ENCODE results near the gene MKLN1. TPM values are rescaled to one million over a fixed set of nuclear protein-coding genes. Genes with fewer than 3 reads are reported as not detected.
"Not testable (repeated sequence)": the region's sequence is repeated elsewhere in the genome, so short reads cannot be mapped to it uniquely, and the experiment has no call there.

Gene MKLN1
- total RNA-seq, 4 donors from 2014 or later: 37.9 to 55.2 (median 41.3) TPM

- Histone ChIP-seq H3K9me3 (no peaks in the 10 kb centered on the region), H3K4me1 (peaks cover 0 to 8% (median 6%) of the 10 kb centered on the region in 4 donors), H3K27ac (replicated peaks in 1 of 4) (no peak overlapping the region), H3K4me3 (no peak overlapping the region), H3K36me3 (peaks cover 10 to 56% (median 32%) of the 10 kb centered on the region in 4 donors), H3K27me3 (no peaks in the 10 kb centered on the region)
- intact Hi-C loops (cut with DNase I): no loop called here
- TF ChIP-seq POLR2AphosphoS5 (IDR thresholded peaks at IDR 0.05): no peak
- no peak for TF ChIP-seq EP300 (IDR thresholded peaks at IDR 0.05)
- no peak for TF ChIP-seq CTCF (IDR thresholded peaks at IDR 0.05)
- no peak for TF ChIP-seq POLR2A (IDR thresholded peaks at IDR 0.05; ENCODE audit: low read depth)
- no peak for DNase-seq (ENCODE audit: extremely low spot score)
- WGBS: 95% methylated on average over 4 of the region's 4 CpGs
Measured at GRCh38 chr7:131413711-131414110, 86.0 kb downstream of the MKLN1 start.

DNA sequence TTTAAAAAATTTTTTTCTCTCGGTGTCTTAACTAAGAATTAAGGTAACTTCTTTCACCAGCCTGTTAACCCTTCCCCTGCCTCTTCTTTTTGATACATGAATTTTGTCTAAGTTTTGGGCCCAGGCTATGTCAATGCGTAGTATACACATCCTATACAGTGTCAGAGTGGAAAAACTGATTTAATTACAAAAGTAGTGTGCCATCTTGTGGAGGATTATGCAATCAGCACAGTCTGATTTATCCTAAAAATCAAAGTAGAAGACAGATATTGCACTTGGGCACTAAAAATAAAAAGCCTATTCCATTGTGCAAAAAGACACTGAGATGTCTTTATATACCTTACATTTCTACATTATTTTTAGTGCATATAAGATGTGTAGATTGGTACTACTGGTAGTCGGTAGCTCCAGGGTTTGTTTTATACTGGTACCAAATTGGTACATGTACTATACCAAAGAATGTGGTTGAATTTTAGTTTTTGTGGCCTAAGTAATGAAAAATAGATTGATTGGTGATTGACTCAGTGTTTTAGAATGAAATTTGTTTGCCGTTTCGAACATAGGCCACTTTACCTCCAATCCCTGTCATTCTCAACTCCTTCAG, 96.6 kb downstream of the MKLN1 start:
- intact Hi-C loops (cut with DNase I): loop anchor here (5.0 to 10.0 kb wide), 2 partner anchors 320 to 352 kb away; no protein-coding TSS in a partner anchor
- Histone ChIP-seq H3K27me3 (no peaks in the 10 kb centered on the region), H3K36me3 (peaks cover 0 to 20% (median 5%) of the 10 kb centered on the region in 4 donors), H3K4me1 (peaks cover 11 to 40% (median 27%) of the 10 kb centered on the region in 4 donors), H3K4me3 (no peak overlapping the region), H3K9me3 (no peaks in the 10 kb centered on the region), H3K27ac (replicated peaks in 1 of 4) (peak overlapping the region in 1 of 4 donors; percentile 26)
- no peak for DNase-seq (ENCODE audit: extremely low spot score)
- 58% methylated on average over 5 of the region's 5 CpGs for WGBS
- no peak for TF ChIP-seq POLR2AphosphoS5 (IDR thresholded peaks at IDR 0.05)
- TF ChIP-seq CTCF (IDR thresholded peaks at IDR 0.05): peak; percentile 64 to 69 (median 69)

DNA sequence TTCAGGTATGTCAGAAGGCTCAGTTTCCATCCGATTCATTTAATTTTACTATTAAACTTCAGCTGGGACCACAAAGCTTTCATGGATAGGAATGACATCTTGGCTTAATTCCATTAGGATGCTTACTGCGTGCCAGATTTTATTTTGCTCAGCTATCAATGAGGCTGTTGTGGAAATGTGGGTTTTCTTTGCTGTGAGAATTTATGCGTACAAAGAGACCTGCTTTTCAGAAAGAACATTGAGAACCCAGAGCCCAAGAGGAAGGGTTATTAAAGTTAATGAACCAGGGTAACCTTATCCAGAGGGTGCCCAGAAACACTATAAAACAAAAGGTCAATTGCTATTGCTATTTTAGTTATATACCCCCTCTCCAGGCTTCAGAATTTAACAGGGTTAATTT, 98.3 kb downstream of the MKLN1 start:
- no peak for TF ChIP-seq POLR2AphosphoS5 (IDR thresholded peaks at IDR 0.05)
- no peak for TF ChIP-seq EP300 (IDR thresholded peaks at IDR 0.05)
- TF ChIP-seq CTCF (IDR thresholded peaks at IDR 0.05): no peak
- no peak for TF ChIP-seq POLR2A (IDR thresholded peaks at IDR 0.05; ENCODE audit: low read depth)
- Histone ChIP-seq H3K4me3 (no peak overlapping the region), H3K27ac (replicated peaks in 1 of 4) (peak overlapping the region in 2 of 4 donors; percentile 40 to 48), H3K27me3 (no peaks in the 10 kb centered on the region), H3K36me3 (peaks cover 0 to 31% (median 11%) of the 10 kb centered on the region in 4 donors), H3K4me1 (peaks cover 11 to 45% (median 27%) of the 10 kb centered on the region in 4 donors), H3K9me3 (no peaks in the 10 kb centered on the region)
- intact Hi-C loops (cut with DNase I): loop anchor here (10.0 kb wide), 1 partner anchor 321 kb away; no protein-coding TSS in a partner anchor
- 79% methylated on average over 3 of the region's 3 CpGs for WGBS
- DNase-seq (ENCODE audit: extremely low spot score): no peak

DNA sequence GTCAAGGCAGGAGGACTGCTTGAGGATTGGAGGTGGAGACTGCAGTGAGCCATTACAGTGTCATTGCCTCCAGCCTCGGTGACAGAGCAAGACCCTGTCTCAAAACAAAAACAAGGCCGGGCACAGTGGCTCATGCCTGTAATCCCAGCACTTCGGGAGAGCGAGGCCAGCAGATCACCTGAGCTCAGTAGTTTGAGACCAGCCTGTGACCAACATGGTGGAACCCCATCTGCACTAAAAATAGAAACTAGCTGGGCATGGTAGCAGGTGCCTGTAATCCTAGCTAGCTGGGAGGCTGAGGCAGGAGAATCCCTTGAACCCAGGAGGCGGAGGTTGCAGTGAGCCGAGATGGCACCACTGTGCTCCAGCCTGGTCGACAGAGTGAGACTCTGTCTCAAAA, 103.2 kb downstream of the MKLN1 start:
- 94% methylated on average over 7 of the region's 7 CpGs for WGBS
- peak overlapping the region in 1 of 4 donors; percentile 11 for H3K27ac ChIP-seq (replicated peaks in 1 of 4)
- H3K27me3 ChIP-seq; H3K4me3 ChIP-seq; intact Hi-C loops (cut with DNase I); H3K9me3 ChIP-seq; DNase-seq (ENCODE audit: extremely low spot score): not testable (repeated sequence)
- peaks cover 0 to 53% (median 16%) of the 10 kb centered on the region in 4 donors for H3K36me3 ChIP-seq
- peaks cover 4 to 30% (median 8%) of the 10 kb centered on the region in 4 donors for H3K4me1 ChIP-seq

DNA sequence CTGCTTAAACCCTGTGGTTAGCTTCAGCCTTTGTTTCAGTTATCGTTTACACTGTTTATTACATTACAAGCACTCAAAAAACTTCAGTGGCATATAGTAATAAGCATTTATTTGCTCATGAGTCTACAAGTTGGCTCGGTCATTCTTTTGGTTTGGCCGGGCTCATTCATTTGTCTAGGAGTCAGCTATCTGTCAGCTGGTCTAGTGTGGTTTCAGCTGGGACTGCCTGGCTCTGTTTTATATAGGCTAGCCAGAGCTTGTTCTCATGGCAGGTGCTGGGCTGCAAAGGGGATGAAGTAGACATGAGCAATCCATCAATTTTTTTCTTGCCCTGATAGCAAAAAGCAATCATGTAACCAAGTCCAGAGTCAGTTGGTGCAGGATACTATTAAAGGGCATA, 103.6 kb downstream of the MKLN1 start:
- Histone ChIP-seq H3K27ac (replicated peaks in 1 of 4) (no peak overlapping the region), H3K9me3 (no peaks in the 10 kb centered on the region), H3K36me3 (peaks cover 0 to 53% (median 16%) of the 10 kb centered on the region in 4 donors), H3K4me1 (peaks cover 2 to 25% (median 4%) of the 10 kb centered on the region in 4 donors), H3K27me3 (no peaks in the 10 kb centered on the region), H3K4me3 (no peak overlapping the region)
- DNase-seq (ENCODE audit: extremely low spot score): no peak
- intact Hi-C loops (cut with DNase I): no loop called here
- 75% methylated on average over 3 of the region's 3 CpGs for WGBS
- no peak for TF ChIP-seq EP300 (IDR thresholded peaks at IDR 0.05)
- no peak for TF ChIP-seq POLR2A (IDR thresholded peaks at IDR 0.05; ENCODE audit: low read depth)
- TF ChIP-seq POLR2AphosphoS5 (IDR thresholded peaks at IDR 0.05): no peak
- TF ChIP-seq CTCF (IDR thresholded peaks at IDR 0.05): no peak

Measured in esophagus muscularis mucosa (tissue), 4 donors.